ENCODE data around the gene NME3.

The NME3 gene

GRCh38 chr16:1770328-1771187 is 785 bp downstream of the NME3 start:
- peak in 2 of 4 experiments; percentile 48 to 63 for DNase-seq (ENCODE audit: low read depth in 4 of 4, low spot score in 1 of 4)

- no peak for DNase-seq (ENCODE audit: low read depth in 4 of 4, low spot score in 1 of 4)
These were observed 1.7 kb downstream of the NME3 start for GRCh38 chr16:1769402-1770300.

- no peak for DNase-seq (ENCODE audit: low read depth in 4 of 4, low spot score in 1 of 4)
These were observed 2.5 kb downstream of the NME3 start for GRCh38 chr16:1768767-1769401.

- no peak for DNase-seq (ENCODE audit: low read depth in 4 of 4, low spot score in 1 of 4)
These were observed 3.1 kb downstream of the NME3 start for GRCh38 chr16:1768061-1768766.

- no peak for DNase-seq (ENCODE audit: low read depth in 4 of 4, low spot score in 1 of 4)
These were observed 4.0 kb downstream of the NME3 start for GRCh38 chr16:1767116-1767994.

- no peak for DNase-seq (ENCODE audit: low read depth in 4 of 4, low spot score in 1 of 4)
These were observed 4.6 kb downstream of the NME3 start for GRCh38 chr16:1766701-1767100.

- no peak for DNase-seq (ENCODE audit: low read depth in 4 of 4, low spot score in 1 of 4)
These were observed 5.1 kb downstream of the NME3 start for GRCh38 chr16:1766231-1766630.

- DNase-seq (ENCODE audit: low read depth in 4 of 4, low spot score in 1 of 4): no peak
These were observed 5.5 kb downstream of the NME3 start for GRCh38 chr16:1765826-1766225.

- DNase-seq (ENCODE audit: low read depth in 4 of 4, low spot score in 1 of 4): no peak
These were observed 6.4 kb downstream of the NME3 start for GRCh38 chr16:1764971-1765370.

- no peak for DNase-seq (ENCODE audit: low read depth in 4 of 4, low spot score in 1 of 4)
These were observed 7.5 kb downstream of the NME3 start for GRCh38 chr16:1763521-1764511.

- DNase-seq (ENCODE audit: low read depth in 4 of 4, low spot score in 1 of 4): no peak
These were observed 8.3 kb downstream of the NME3 start for GRCh38 chr16:1762879-1763520.

GRCh38 chr16:1762196-1762878 is 9.0 kb downstream of the NME3 start:
- DNase-seq (ENCODE audit: low read depth in 4 of 4, low spot score in 1 of 4): no peak

- no peak for DNase-seq (ENCODE audit: low read depth in 4 of 4, low spot score in 1 of 4)
These were observed 9.6 kb downstream of the NME3 start for GRCh38 chr16:1761751-1762150.

GRCh38 chr16:1760911-1761310 is 10.4 kb downstream of the NME3 start:
- DNase-seq (ENCODE audit: low read depth in 4 of 4, low spot score in 1 of 4): no peak

GRCh38 chr16:1759511-1759910 is 11.8 kb downstream of the NME3 start:
- no peak for DNase-seq (ENCODE audit: low read depth in 4 of 4, low spot score in 1 of 4)

- no peak for DNase-seq (ENCODE audit: low read depth in 4 of 4, low spot score in 1 of 4)
These were observed 12.4 kb downstream of the NME3 start for GRCh38 chr16:1758923-1759322.

- DNase-seq (ENCODE audit: low read depth in 4 of 4, low spot score in 1 of 4): no peak
These were observed 13.5 kb downstream of the NME3 start for GRCh38 chr16:1757714-1758461.
